H9 (cell line): ENCODE data around the gene MYH7. TPM values are rescaled to one million over a fixed set of nuclear protein-coding genes. Genes with fewer than 3 reads are reported as not detected.

Experiments used
- DNase-seq: peaks from one replicate; pipeline ENCODE4 v3.0.0-alpha.2; 2017
- H2AFZ ChIP-seq: one replicate; pipeline ENCODE4 v1.6.1; 2013; ENCODE audit warnings: mild to moderate bottlenecking, low read length, control low read depth, moderate library complexity
- H2AK5ac ChIP-seq: 2 replicates; pipeline ENCODE4 v1.6.1; 2013; ENCODE audit warnings: low read length, control low read depth, mixed read lengths; ENCODE audit not compliant: insufficient read length
- H2BK120ac ChIP-seq: one replicate; pipeline ENCODE4 v1.6.1; 2013; ENCODE audit warnings: low read depth, mild to moderate bottlenecking, low read length, control low read depth, inconsistent platforms; ENCODE audit not compliant: poor library complexity, severe bottlenecking
- H2BK12ac ChIP-seq: 2 replicates; pipeline ENCODE4 v1.6.1; 2013; ENCODE audit warnings: low read length, control low read depth, mixed read lengths, low read depth; ENCODE audit not compliant: insufficient read length
- H2BK15ac ChIP-seq: 2 replicates; pipeline ENCODE4 v1.6.1; 2013; ENCODE audit warnings: low read depth, low read length, control low read depth
- H2BK20ac ChIP-seq: one replicate; pipeline ENCODE4 v1.6.1; 2013; ENCODE audit warnings: low read depth, mild to moderate bottlenecking, low read length, control low read depth, inconsistent platforms; ENCODE audit not compliant: poor library complexity, severe bottlenecking
- H2BK5ac ChIP-seq: 2 replicates; pipeline ENCODE4 v1.6.1; 2013; ENCODE audit warnings: low read length, control low read depth, mixed read lengths; ENCODE audit not compliant: insufficient read length
- H3K14ac ChIP-seq: 2 replicates; pipeline ENCODE4 v1.6.1; 2013; ENCODE audit warnings: low read length, control low read depth; ENCODE audit not compliant: insufficient read depth
- H3K18ac ChIP-seq: 2 replicates; pipeline ENCODE4 v1.6.1; 2013; ENCODE audit warnings: low read depth, mild to moderate bottlenecking, mixed read lengths, low read length, control low read depth; ENCODE audit not compliant: insufficient read length
- H3K23ac ChIP-seq: 2 replicates; pipeline ENCODE4 v1.6.1; 2013; ENCODE audit warnings: low read length, control low read depth, mixed read lengths, low read depth; ENCODE audit not compliant: insufficient read length
- H3K23me2 ChIP-seq: 2 replicates; pipeline ENCODE4 v1.6.1; 2013; ENCODE audit warnings: low read depth, mild to moderate bottlenecking, mixed read lengths, low read length, control low read depth; ENCODE audit not compliant: insufficient read length, poor library complexity, severe bottlenecking
- H3K27ac ChIP-seq: 2 replicates; pipeline ENCODE4 v1.5.1; 2013; ENCODE audit warnings: low read length, control low read depth, mixed read lengths, low read depth; ENCODE audit not compliant: insufficient read length
- H3K27me3 ChIP-seq: 2 replicates; pipeline ENCODE4 v1.6.1; 2013; ENCODE audit warnings: low read length, control low read depth, inconsistent platforms; ENCODE audit not compliant: insufficient read depth
- H3K4ac ChIP-seq: 2 replicates; pipeline ENCODE4 v1.6.1; 2013; ENCODE audit warnings: low read depth, mild to moderate bottlenecking, control low read depth, inconsistent platforms, low read length, moderate library complexity
- H3K4me1 ChIP-seq: 2 replicates; pipeline ENCODE4 v1.6.1; 2013; ENCODE audit warnings: low read length, control low read depth, inconsistent platforms; ENCODE audit not compliant: insufficient read depth
- H3K4me2 ChIP-seq: 2 replicates; pipeline ENCODE4 v1.6.1; 2013; ENCODE audit warnings: low read length, control low read depth, mixed read lengths; ENCODE audit not compliant: insufficient read length, insufficient read depth
- H3K56ac ChIP-seq: 2 replicates; pipeline ENCODE4 v1.6.1; 2013; ENCODE audit warnings: low read depth, mild to moderate bottlenecking, mixed read lengths, low read length, control low read depth; ENCODE audit not compliant: insufficient read length
- H3K79me1 ChIP-seq: 2 replicates; pipeline ENCODE4 v1.6.1; 2013; ENCODE audit warnings: low read depth, mild to moderate bottlenecking, moderate library complexity, low read length, control low read depth, inconsistent platforms; ENCODE audit not compliant: insufficient read depth, poor library complexity, severe bottlenecking
- H3K79me2 ChIP-seq: 2 replicates; pipeline ENCODE4 v1.6.1; 2013; ENCODE audit warnings: low read length, control low read depth, inconsistent platforms; ENCODE audit not compliant: insufficient read depth
- H3K9ac ChIP-seq: 2 replicates; pipeline ENCODE4 v1.6.1; 2013; ENCODE audit warnings: low read length, control low read depth, mixed read lengths; ENCODE audit not compliant: insufficient read length; ENCODE audit errors: extremely low read depth
- H3K9me3 ChIP-seq: one replicate; pipeline ENCODE4 v1.6.1; 2013; ENCODE audit warnings: low read depth, low read length, inconsistent platforms; ENCODE audit not compliant: control insufficient read depth
- H3T11ph ChIP-seq: one replicate; pipeline ENCODE4 v1.6.1; 2013; ENCODE audit warnings: mild to moderate bottlenecking, low read length, control low read depth, inconsistent platforms
- H4K20me1 ChIP-seq: one replicate; pipeline ENCODE4 v1.6.1; 2013; ENCODE audit not compliant: control insufficient read depth, insufficient read length, insufficient read depth
- H4K5ac ChIP-seq: 2 replicates; pipeline ENCODE4 v1.6.1; 2013; ENCODE audit warnings: low read depth, mild to moderate bottlenecking, mixed read lengths, low read length, control low read depth; ENCODE audit not compliant: insufficient read length
- H4K8ac ChIP-seq: replicated peaks from 2 replicates; pipeline ENCODE4 v1.6.1; 2013; ENCODE audit warnings: low read length, control low read depth, mixed read lengths, low read depth; ENCODE audit not compliant: insufficient read length
- H4K91ac ChIP-seq: 2 replicates; pipeline ENCODE4 v1.6.1; 2013; ENCODE audit warnings: low read depth, mild to moderate bottlenecking, moderate library complexity, mixed read lengths, low read length, control low read depth; ENCODE audit not compliant: insufficient read length
- H3K27ac Mint-ChIP-seq, 3 experiments: 2 replicates in 2 of 3; 3 replicates in 1 of 3; pipeline ENCODE4 v1.8.0; 2020 to 2021; ENCODE audit warnings: mixed read lengths in 3 of 3, mild to moderate bottlenecking in 1 of 3, moderate library complexity in 1 of 3
- H3K27me3 Mint-ChIP-seq: 2 replicates; pipeline ENCODE4 v1.8.0; 2021; ENCODE audit warnings: low read depth, mild to moderate bottlenecking, moderate library complexity, mixed read lengths
- H3K36me3 Mint-ChIP-seq, 3 experiments: 2 replicates in 2 of 3; 3 replicates in 1 of 3; pipeline ENCODE4 v1.8.0; 2020 to 2021; ENCODE audit warnings: low read depth in 3 of 3, mixed read lengths in 3 of 3; ENCODE audit not compliant: insufficient read depth in 1 of 3
- H3K4me1 Mint-ChIP-seq, 2 experiments: 2 replicates each; pipeline ENCODE4 v1.8.0; 2020; ENCODE audit warnings: mixed read lengths in 2 of 2
- H3K4me3 Mint-ChIP-seq, 2 experiments: 2 replicates in 1 of 2; 3 replicates in 1 of 2; pipeline ENCODE4 v1.8.0; 2020 to 2021; ENCODE audit warnings: mild to moderate bottlenecking in 2 of 2, mixed read lengths in 2 of 2, moderate library complexity in 1 of 2
- H3K9me3 Mint-ChIP-seq, 2 experiments: 2 replicates in 1 of 2; 3 replicates in 1 of 2; pipeline ENCODE4 v1.8.0; 2020; ENCODE audit warnings: mild to moderate bottlenecking in 2 of 2, mixed read lengths in 2 of 2, moderate library complexity in 1 of 2
- CTCF ChIP-seq: fragments of 200-600 bp; sonication (generic); conservative IDR thresholded peaks from 3 replicates; pipeline ENCODE4 v1.8.0; 2021; ENCODE audit warnings: antibody characterized with exemption, mild to moderate bottlenecking
- WGBS: extraction: QIAGEN DNeasy Blood & Tissue Kit; methylation state at CpG from one replicate; pipeline ENCODE4 v1.1.7; 2013; ENCODE audit warnings: missing lambda C conversion rate, low lambda C conversion rate, mixed read lengths; ENCODE audit not compliant: insufficient read length; ENCODE audit errors: extremely low coverage; 5-methylcytosine and 5-hydroxymethylcytosine counted together
- total RNA-seq: library from RNA; stranded (reverse); gene quantifications from 2 replicates; pipeline ENCODE4 v1.2.1, GENCODE V29; 2021

MYH7 gene
- total RNA-seq, 1 experiment from 2014 or later = not detected

- Histone ChIP-seq H4K91ac (no peak overlapping the region), H3K56ac (no peak overlapping the region), H2AK5ac (no peak overlapping the region), H3K79me2 (no peaks in the 10 kb centered on the region), H3K9me3 (no peaks in the 10 kb centered on the region), H4K20me1 (no peaks in the 10 kb centered on the region), H2BK12ac (no peak overlapping the region), H3K4me1 (peaks cover 3% of the 10 kb centered on the region; the same call in 1 of the 2 replicates), H3K79me1 (no peaks in the 10 kb centered on the region), H3K27ac (no peak overlapping the region), H2BK5ac (no peak overlapping the region), H3K23me2 (no peaks in the 10 kb centered on the region), H3K9ac (no peak overlapping the region), H3K23ac (no peak overlapping the region), H3K18ac (no peak overlapping the region), H2BK20ac (no peak overlapping the region), H3K14ac (no peak overlapping the region), H3K4ac (no peak overlapping the region), H2BK15ac (no peak overlapping the region), H3K27me3 (no peaks in the 10 kb centered on the region), H2AFZ (no peak overlapping the region), H4K8ac (no peak overlapping the region), H4K5ac (no peak overlapping the region), H3T11ph (no peak overlapping the region), H2BK120ac (no peak overlapping the region), H3K4me2 (no peak overlapping the region)
- Mint-ChIP-seq H3K9me3 (0 out of 5 replicates have a peak, but pooled peaks cover 0 to 3% of the 10 kb centered on the region in 2 experiments), H3K4me1 (peaks cover 16 to 17% of the 10 kb centered on the region in 2 experiments), H3K36me3 (no peaks in the 10 kb centered on the region; a peak in 1 of 7 replicates), H3K27ac (peak overlapping the region in 1 of 3 experiments; percentile 40; a peak in 1 of 7 replicates), H3K27me3 (peaks cover 46% of the 10 kb centered on the region), H3K4me3 (no peak overlapping the region)
- no peak for DNase-seq
- WGBS = no CpG with 5 or more reads among the region's 26 CpGs
- no peak for TF ChIP-seq CTCF
These were observed 47.3 kb downstream of the MYH7 start for GRCh38 chr14:23387916-23388882.
